NCI-H128 (cell line): Measurements from ENCODE around the gene MIX23.
A peak's percentile ranks its signal among the peaks of the same experiment; 100 is the strongest.

ENCODE experiments used
- DNase-seq: peaks from one replicate; lab custom pipeline; 2025; ENCODE audit not compliant: unreplicated experiment; lab: John Stamatoyannopoulos, UW

The MIX23 gene

DNA sequence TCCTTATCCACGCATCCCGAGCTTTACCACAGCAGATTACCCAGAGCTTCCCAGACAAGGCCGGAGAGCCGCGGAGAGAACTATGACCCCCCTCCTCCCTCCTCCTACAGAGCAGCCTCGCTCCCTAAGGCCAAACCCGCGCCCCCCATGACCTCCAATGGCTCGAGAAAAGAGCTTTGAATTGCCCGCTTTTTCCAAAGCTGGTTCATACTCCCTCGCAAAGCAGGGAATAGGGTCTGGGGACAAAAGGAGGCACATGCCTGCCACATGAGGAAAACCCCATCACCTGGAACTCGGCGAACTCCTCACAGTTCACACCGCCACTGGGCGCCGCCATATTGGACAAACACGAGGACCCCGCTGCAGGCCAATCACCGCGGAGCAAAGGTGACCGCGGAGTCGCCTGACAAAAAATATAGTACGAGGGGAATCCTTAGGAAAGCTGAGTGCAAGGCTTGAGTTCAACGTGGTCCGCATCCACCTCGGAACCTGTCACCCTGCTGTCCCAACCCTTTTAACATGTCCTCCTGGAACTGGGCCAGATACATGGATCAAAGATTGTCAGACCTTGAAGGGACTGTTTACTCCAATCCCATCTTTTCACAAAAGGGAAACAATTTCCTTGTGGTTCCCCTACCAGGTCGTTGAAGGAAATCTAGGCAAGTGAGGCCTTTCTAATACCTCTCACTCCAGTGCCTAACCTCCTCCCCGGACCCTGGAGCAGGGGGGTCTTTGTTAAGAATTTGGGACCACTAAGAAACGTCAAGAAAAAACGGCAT is at the start of gene MIX23:
Gene MIX23 (minus strand): TSS at position 344 of the 779 bp plus-strand sequence. CDS start 7 bp downstream, at position 337.
- DNase-seq = peak; percentile 79

DNA sequence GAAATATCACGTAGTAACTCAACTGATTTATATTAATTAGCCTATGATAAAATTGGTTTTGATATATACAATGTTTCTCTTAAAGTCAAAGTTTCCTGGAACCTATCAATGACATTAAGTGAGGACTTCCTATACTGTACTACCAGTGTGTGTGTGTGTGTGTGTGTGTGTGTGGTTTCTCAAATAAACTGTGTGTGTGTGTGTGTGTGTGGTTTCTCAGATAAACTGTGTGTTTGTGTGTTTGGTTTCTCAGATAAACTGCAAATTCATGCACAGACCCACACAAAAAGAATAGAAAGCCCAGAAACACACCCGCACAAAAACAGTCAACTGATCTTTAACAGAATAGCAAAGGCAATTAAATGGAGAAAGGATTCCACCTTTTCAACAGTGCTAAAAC is 47.3 kb upstream of the MIX23 start:
- DNase-seq = no peak

DNA sequence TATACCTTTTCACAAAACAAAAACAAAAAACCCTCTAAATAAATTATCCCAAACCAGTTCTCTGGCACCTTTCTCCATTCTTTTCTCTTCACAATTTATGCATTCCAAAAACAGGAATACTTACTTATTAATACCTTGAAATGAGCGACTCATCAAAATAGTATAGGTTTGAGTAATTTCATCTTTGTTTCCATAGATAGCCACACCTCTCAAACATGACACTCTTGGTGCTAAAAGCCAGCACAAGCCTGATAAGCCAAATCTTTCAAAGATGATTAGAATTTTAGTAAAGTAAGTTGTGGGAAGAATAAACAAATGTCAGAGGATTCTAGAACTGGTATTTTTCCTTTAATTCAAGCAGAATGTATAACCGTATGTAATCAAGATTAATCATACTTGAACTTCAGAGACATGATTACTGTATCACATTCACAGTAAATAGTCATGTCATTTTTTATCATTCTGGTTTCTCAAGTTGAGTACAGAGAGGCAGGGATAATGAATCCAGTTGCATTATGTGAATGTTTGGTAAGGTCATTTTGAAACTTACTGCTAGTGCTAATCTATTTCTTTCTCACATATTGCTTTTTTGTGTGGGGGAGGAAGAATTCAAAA is 44.9 kb upstream of the MIX23 start:
- no peak for DNase-seq

DNA sequence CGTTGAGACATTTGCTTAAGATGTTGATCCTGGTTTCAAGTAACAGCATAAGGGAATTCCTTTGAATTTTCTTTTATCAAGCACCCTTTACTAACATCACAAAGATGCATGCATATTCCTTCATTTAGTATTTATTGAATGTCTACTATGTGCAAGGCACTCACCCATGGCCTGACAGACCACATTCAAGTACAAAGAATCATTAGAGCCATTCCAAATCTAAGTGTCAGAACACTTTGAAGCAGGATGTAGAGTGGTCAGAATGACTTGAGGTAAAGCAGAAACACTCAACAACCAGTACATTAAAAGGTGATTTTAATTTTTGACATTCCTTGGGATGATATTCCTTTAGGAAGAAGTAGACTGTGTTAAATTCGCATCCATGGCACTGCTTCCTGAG is 38.8 kb upstream of the MIX23 start:
- DNase-seq = no peak

DNA sequence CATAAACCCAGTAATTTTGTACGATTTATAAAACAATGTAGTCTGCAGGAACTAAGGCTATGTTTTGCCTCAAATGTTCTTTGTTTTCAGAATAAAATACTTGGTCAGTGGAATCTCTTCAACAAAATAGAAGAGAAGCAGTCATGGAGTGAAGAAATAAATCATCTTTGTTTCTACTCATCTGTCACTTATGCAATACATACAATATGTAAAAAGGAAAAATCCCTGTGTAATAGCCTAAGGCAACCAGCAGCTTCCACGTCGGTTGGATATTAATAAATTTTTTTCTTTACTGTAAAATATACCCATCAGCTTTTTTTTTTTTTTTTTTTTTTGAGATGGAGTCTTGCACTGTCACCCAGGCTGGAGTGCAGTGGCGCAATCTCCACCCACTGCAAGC is 38.1 kb upstream of the MIX23 start:
- DNase-seq = no peak

DNA sequence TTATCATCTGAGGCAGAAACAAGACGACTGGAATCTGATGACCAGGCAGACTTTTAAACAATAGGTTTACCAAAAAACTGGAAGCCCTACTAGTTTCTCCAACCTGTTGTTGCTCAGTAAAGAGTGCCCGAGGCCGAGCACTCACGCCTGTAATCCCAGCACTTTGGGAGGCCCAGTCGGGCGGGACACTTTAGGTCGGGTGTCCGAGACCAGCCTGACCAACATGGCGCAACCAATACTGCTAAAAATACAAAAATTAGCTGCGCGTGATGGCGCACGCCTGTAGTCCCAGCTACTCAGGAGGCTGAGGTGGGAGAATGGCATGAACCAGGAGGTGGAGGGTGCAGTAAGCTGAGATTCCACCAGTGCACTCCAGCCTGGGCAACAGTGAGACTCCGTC is 33.9 kb upstream of the MIX23 start:
- DNase-seq = no peak

DNA sequence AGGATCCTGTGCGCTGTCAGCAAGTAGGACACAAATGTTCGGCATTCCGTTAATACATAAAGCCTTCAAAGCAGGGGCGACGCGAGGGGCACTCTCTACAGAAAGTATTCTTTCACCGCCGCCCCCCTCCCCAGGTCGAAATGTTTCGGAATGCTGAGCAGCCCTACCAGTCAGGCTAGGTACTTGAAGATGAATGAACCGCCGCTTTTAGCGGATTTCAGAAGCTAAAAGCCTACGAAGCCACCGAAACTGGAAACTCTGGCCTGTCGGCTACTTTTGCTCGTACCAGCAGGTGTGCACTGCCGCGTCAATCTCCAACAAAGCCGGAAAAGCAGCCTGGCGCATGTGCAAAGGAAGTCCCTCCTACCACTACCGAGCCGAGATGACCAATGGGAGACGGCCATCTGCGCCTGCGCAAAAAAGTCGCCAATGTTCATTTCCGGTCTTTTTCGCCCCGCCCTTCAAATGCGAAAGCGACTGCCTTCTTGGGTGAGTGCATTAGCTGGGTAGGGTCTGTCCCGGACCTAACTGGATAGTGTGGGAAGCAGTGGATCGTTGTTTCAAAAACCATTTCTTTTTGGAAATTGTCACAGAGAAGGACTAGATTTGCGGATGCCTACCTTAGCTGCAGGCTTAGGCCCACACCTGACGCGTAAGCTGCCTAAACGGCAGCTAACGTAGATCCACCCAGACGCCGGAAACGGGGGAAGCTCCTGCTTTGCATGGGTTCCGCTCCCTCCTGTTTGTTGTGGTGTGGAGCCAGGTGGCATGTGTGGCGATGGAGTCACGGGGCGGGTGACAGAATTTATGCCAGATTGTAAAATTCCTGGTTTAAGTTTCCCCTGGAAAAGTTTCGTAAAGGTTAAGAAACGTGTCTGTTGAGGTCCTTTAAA is 33.0 kb upstream of the MIX23 start, which contains the start of gene WDR5B:
Gene WDR5B (minus strand): TSS at position 301 of the 893 bp plus-strand sequence. CDS start 534 bp downstream, outside the sequence.
- DNase-seq = no peak

DNA sequence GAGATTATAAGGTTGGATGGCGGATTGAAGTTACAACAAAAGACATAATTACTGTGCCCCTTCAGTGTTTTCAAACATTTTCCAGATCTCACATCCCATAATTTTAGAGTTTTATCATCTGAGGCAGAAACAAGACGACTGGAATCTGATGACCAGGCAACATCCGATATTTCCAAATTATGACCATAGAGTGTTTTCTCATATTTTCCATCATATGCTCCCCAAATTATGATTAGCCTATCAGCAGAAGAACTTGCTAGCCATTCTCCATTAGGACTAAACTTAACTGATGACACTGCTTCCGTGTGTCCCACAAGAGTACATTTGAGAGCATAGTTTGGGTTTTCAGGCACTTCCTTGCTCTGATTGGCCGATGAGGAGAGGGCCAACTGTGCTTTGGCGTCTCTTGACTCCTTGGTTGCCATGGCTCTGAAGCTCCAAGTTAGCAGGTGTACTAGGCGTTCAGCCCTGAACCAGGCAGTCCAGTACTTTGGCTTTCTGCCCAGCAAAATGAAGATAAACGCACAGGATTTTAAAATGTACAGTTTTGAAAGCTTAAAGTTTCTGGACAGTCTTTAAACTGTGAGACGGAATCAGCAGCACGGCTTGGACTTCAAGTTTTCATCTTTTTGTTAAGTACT is 32.2 kb upstream of the MIX23 start:
- DNase-seq = no peak

DNA sequence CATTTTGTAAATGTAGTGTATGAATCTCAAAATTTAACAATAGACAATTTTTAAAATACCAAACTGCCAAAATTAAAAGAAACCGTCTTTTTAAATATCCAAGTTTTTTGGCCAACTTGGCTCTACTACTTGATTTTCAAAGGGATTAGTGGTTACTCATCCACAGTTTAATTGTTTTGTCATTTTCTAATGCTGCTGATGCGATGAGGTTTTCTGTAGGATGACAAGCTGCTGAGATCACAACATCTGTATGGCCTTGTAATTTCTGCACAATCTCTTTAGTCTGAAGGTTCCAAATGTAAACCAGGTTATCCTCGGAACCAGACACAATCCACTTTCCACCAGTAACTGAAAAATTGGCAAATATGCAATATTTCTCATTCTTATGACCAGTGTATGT is 31.4 kb upstream of the MIX23 start:
- DNase-seq = no peak

DNA sequence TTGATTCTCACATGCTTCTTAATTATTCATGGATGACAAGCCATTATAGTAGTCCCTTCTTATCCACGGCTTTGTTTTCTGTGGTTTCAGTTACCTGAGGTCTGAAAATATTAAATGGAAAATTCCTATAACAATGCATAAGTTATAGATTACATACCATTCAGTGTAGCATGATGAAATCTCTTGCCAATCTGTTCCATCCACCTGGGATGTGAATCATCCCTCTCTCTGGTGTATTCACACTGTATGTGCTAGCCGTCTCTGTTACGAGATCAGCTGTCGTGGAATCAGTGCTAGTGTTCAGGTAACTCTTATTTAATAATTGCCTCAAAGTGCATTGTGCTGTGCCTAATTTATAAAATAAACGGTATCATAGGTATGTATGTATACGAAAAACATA is 27.6 kb upstream of the MIX23 start:
- DNase-seq = no peak

DNA sequence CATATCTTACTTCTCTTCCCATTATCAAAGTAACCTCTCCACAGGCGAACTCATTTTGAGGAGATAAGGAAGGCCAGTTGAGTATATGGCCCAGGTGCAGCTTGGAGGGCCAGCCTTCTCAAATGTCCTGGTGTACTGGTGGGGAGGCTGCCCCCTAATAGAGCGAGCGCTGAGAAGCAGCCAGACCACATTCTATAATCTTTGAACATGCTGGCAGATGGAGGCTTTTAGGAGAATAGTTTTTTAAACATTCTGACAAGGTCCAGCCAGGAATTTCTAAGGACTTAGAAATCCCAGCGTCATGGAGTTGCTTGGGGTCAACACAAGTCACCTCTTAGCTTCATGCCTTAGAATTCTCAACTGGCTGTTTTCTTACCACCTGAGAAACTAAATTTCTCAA is 27.1 kb upstream of the MIX23 start:
- DNase-seq = no peak

DNA sequence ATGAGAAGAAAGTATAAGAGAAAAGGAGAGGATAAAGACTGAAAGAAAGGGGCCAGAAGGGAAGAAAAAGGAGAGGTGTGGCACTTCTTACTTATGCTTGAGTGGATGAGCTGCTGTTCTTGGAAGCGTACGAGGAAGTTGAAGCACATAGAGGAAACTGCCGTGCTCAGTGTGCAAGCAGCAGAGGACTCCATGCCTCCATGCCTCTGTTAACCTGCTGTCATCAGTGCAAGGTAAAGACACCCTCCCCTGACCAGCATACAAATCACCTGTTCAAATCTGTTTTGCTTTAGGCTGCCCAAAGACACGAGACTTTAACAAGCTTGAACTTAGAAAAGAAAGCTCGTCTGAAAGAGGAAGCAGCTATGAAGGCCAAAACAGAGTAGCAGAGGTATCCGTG is 26.4 kb upstream of the MIX23 start:
- no peak for DNase-seq

DNA sequence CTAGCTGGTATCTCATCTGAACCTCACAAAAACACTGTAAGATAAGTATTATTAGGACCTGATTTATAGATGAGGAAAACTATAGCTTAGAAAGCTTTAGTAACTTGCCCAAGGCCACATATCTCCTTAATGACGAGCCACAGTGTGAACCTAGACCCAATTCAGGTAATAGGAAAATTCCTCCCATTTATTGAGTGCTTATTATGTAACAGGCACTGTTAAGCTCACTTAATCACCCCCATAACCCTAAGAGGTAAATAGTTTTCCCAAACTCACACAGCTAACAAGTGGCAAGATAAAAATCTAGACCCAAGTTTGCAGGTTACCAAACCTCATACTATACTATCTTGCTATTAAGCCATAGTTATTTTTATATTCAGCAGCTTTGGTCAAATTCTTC is 24.9 kb upstream of the MIX23 start:
- DNase-seq = no peak

DNA sequence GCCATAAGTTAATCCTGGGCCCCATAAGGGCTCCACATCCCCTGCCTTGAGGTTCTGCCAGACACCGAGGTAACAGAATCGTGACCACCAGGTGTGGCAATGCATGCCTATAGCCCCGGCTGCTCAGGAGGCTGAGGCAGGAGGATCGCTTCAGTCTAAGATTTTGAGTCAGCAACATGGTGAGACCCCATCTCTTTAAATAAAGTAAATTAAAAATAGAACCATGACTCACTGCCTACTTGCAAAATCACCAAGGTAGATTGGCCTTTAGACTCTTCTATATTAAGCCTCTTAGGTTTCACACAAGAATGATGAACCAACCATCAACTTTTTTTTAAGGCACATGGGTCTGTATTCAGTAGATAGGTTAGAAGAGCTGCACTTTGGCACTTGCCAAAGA is 23.2 kb upstream of the MIX23 start:
- DNase-seq = no peak

DNA sequence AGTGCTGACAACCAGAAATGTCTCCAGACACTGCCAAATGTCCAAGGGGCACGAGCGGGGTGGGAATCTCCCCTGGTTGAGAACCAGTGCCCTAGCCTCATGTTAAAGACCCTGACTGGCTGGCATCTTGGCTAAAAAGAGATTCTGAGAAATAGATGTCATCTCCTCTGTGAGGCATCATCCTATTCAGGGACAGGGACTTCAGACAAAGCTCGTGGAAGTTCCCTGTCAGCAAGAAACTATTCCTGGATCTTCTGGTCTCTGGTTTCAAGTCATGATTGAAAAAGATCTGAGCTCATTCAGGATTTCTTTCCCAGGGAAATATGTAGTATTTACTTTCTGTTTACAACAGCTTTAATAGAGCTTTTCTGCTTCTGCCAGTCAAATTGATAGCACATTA is 22.0 kb upstream of the MIX23 start:
- DNase-seq = no peak

DNA sequence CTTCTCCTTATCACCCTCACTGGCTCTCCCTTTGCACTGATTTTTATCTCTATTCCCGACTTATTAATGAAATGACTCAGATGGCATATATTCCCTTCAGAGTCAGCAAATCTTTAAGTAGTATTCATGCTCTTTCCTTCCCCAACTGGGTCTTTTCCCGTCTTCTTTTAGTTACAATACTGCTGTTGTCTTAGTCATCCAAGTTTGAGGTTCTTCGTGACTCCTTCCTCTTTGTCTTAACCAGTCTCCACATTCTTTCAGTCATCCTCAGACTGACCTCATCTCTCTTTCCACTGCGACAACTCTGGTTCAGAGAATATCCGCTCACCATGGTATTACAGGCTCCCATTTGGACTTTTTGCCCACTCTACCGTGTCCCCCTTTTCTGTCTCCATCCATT is 20.5 kb upstream of the MIX23 start:
- no peak for DNase-seq

DNA sequence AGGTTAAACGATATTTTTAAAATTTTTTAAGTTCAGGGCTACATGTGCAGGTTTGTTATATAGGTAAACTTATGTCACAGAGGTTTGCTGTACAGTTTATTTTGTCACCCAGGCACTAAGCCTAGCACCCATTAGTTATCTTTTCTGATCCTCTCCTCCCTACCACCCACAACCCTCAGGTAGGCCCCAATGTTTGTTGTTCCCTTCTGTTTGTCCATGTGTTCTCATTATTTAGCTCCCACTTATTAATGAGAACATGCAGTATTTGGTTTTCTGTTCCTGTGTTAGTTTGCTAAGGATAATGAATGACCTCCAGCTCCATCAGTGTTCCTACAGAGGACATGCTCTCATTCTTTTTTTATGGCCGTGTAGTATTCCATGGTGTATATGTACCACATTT is 15.9 kb upstream of the MIX23 start:
- DNase-seq = no peak

DNA sequence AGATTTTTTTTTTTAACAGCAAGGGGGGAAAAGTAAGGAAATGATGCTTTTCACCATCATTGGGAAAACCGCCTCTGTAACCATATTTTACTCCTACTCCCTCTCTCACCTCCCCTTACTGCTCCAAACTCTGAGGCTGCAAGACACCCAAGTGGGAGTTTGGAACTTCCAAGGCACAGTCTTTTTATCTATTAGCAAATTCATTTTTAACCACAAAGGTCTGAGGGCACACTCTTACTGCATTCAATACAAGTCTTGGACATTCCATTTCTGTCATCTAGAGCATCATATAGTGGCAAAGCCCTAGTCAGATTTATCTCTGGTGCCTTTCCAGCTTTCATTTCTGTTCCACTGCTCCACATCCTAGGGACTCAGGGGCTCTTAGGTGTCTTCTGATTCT is 14.2 kb upstream of the MIX23 start:
- no peak for DNase-seq

DNA sequence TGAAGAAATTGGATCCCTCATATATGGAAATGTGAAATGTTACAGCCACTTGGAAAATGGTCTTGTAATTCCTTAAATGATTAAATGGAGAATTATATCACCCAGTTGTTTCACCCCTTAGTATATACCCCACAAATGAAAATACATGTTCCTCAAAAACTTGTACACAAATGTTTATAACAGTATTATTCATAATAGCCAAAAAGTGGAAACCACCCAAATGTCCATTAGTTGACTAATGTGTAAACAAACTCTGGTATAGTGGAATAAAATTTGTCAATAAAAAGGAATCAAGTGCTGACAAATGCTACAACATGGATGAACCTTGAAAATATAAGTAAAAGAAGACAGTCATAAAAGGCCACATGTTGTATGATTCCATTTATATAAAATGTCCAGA is 13.5 kb upstream of the MIX23 start:
- DNase-seq = no peak

DNA sequence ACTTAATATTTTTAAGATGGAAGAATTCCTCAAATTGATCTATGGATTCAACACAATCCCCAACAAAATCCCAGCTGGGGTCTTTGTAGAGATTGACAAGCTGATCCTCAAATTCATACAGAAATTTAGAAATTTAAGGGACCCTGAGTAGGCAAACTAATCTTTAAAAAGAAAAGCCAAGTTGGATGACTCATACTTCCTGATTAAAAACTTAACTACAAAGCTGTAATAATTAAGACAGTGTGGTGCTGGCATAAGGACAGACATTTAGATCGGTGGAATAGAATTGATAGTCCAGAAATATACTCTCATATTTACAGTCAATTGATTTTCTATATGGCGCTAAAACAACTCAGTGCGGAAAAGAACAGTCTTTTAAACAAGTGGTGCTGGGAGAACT is 12.6 kb upstream of the MIX23 start:
- no peak for DNase-seq

DNA sequence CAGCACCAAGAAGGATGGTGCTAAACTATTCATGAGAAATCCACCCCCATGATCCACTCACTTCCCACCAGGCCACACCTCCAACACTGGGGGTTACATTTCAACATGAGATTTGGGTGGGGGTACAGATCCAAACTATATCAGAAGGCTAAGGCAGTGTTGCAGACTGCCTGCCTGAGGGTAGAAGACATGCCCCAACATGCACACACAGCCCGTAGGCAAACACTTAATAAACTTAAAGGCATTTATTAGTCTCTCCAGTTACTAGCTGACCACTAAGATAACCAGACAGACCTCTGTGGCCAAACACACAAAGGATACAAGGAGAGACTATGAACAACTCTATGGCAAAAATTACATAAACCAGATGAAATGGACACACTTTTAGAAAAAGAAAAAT is 11.1 kb upstream of the MIX23 start:
- DNase-seq = no peak
